ENCODE measurements around the gene NENF.
A peak's percentile ranks its signal among the peaks of the same experiment; 100 is the strongest.

- TF ChIP-seq CTCF (IDR thresholded peaks at IDR 0.05) = peak in 1 of 4 experiments; percentile 0
- TF ChIP-seq POLR2A (IDR thresholded peaks at IDR 0.05) = no peak
Observed at GRCh38 chr1:212415107-212415841, 17.4 kb upstream of the NENF start.
